ENCODE results near the gene DDX11.
A peak's percentile ranks its signal among the peaks of the same experiment; 100 is the strongest.
"Not testable (repeated sequence)": the region's sequence is repeated elsewhere in the genome, so short reads cannot be mapped to it uniquely, and the experiment has no call there.

The DDX11 gene

GRCh38 chr12:31067656-31068055 is 6.0 kb upstream of the DDX11 start:
- not testable (repeated sequence) for DNase-seq

- not testable (repeated sequence) for DNase-seq
These were observed 2.5 kb upstream of the DDX11 start for GRCh38 chr12:31070971-31071740.

GRCh38 chr12:31072962-31073361 is 698 bp upstream of the DDX11 start:
- not testable (repeated sequence) for DNase-seq

- DNase-seq: peak in 1 of 2 donors; percentile 5
These were observed 744 bp downstream of the DDX11 start for GRCh38 chr12:31074333-31074874.

- DNase-seq: not testable (repeated sequence)
These were observed 2.5 kb downstream of the DDX11 start for GRCh38 chr12:31076150-31076549.

- not testable (repeated sequence) for DNase-seq
These were observed 3.4 kb downstream of the DDX11 start for GRCh38 chr12:31077095-31077494.

GRCh38 chr12:31077998-31078397 is 4.3 kb downstream of the DDX11 start:
- DNase-seq: not testable (repeated sequence)

- not testable (repeated sequence) for DNase-seq
These were observed 5.8 kb downstream of the DDX11 start for GRCh38 chr12:31079421-31079820.

GRCh38 chr12:31080221-31080620 is 6.6 kb downstream of the DDX11 start:
- DNase-seq: not testable (repeated sequence)

GRCh38 chr12:31081274-31081673 is 7.6 kb downstream of the DDX11 start:
- not testable (repeated sequence) for DNase-seq

GRCh38 chr12:31084241-31084640 is 10.6 kb downstream of the DDX11 start:
- DNase-seq: not testable (repeated sequence)

- not testable (repeated sequence) for DNase-seq
These were observed 12.4 kb downstream of the DDX11 start for GRCh38 chr12:31086032-31086431.

GRCh38 chr12:31087486-31087885 is 13.8 kb downstream of the DDX11 start:
- DNase-seq: not testable (repeated sequence)

GRCh38 chr12:31087956-31088355 is 14.3 kb downstream of the DDX11 start:
- DNase-seq: not testable (repeated sequence)

GRCh38 chr12:31089072-31089471 is 15.4 kb downstream of the DDX11 start:
- DNase-seq: no peak

GRCh38 chr12:31091629-31092028 is 18.0 kb downstream of the DDX11 start:
- DNase-seq: not testable (repeated sequence)

- DNase-seq: not testable (repeated sequence)
These were observed 19.1 kb downstream of the DDX11 start for GRCh38 chr12:31092718-31093117.

- DNase-seq: not testable (repeated sequence)
These were observed 21.6 kb downstream of the DDX11 start for GRCh38 chr12:31095080-31095860.

GRCh38 chr12:31096251-31097065 is 22.8 kb downstream of the DDX11 start:
- not testable (repeated sequence) for DNase-seq

GRCh38 chr12:31097819-31098218 is 24.2 kb downstream of the DDX11 start:
- DNase-seq: not testable (repeated sequence)

GRCh38 chr12:31098363-31098762 is 24.7 kb downstream of the DDX11 start:
- DNase-seq: not testable (repeated sequence)

GRCh38 chr12:31098771-31099170 is 25.1 kb downstream of the DDX11 start:
- DNase-seq: not testable (repeated sequence)

All from inflammatory macrophage (primary cell).